Kidney glomerular epithelial cell (primary cell): ENCODE results near the gene FYB1.

ENCODE experiments used
- DNase-seq: peaks from one replicate; lab custom pipeline; 2025; lab: John Stamatoyannopoulos, UW

FYB1 gene

DNA sequence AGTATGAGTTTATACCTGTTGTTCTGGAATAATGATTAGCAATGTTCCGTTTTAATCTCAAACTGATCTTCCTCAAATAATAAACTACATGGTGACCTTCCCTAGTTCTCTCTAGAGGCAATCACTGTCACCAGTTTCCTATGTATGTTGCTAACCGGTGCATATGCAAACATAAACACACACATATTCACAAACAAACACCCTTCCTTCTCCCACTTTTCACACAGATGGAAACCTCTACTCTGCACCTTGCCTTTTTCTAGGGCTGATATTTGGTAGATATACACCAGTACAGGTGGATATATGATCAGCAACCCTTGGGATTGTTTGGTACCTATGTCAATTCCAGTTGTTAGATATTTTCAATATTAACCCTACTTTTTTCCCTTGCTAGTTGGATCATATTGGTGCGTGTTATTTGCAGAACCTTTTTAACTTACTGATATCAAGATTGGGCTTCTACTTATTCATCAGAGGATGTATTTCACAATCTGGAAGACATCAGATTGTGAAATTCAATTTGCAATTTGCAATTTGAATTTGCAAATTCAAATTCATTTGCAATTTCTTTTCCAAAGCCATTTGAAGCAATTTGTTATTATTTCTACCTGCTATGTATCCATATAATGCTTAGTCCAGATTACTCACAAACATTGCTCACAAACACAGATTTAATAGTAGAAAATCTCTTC lies 12.6 kb downstream of the FYB1 start:
- DNase-seq, result no peak

- DNase-seq, result no peak
Observed at GRCh38 chr5:39205550-39205949, 13.8 kb downstream of the FYB1 start.

DNA sequence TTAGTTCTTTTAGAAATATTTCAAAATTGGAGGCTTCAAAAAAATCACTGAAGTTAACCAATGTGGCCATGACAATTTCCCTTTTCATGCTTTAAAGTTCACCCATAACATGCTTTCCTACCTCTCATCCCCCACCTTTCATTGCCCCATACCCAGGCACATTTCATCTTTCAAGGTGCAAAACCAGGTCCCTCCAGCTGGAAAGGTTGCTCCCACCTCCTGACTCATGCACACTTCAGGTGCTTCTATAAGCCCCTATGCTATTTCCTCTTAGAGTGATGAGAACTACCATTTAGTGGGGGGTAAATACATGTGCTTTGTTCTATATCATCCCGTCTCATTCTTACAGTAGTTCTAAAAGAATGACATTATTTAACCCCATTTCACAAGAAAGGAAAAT lies 15.4 kb downstream of the FYB1 start:
- DNase-seq, result no peak

GRCh38 chr5:39203275-39203922 lies 16.0 kb downstream of the FYB1 start:
- DNase-seq, result no peak

- no peak for DNase-seq
Observed at GRCh38 chr5:39202597-39203274, 16.6 kb downstream of the FYB1 start.

DNA sequence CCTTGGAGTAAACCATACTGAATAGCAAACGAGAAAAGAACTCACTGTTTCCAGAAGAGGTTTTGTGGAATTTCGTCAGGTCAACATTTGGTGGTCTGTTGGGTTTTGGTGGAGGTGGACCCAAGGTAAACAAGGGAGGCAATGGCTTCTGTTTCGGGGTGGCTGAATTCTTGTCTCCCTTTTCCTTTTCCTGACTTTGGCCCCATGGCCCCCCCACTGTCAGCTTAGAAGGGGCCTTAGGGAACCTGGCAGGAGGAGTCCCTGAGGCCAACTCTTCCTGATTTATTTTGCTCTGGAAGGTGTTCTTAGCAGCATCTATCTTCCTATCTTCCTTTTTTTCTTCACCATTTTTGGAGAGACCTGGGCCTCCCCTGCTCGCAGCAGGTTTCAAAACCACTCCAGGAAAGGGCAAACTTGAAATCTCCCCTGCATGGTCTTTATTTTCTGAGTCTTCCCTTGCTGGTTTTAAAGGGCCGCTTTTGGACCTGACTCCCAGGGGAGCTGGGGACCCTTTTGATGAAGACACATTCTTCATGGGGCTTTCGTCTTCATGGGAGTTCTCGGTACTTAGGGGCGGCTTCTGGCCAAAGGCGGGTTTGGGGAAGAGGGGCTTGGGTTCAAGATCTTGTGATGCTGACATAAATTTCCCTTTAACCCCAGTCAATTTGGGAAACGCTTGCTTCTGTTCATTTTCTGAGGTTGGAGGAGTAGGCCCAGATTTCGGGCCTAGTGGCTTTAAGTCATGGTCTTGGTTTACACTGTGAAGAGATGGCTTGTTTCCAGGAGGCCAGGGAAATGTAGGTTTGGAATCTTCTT lies 17.4 kb downstream of the FYB1 start:
- no peak for DNase-seq

- DNase-seq, result no peak
Observed at GRCh38 chr5:39201160-39201780, 18.1 kb downstream of the FYB1 start.

DNA sequence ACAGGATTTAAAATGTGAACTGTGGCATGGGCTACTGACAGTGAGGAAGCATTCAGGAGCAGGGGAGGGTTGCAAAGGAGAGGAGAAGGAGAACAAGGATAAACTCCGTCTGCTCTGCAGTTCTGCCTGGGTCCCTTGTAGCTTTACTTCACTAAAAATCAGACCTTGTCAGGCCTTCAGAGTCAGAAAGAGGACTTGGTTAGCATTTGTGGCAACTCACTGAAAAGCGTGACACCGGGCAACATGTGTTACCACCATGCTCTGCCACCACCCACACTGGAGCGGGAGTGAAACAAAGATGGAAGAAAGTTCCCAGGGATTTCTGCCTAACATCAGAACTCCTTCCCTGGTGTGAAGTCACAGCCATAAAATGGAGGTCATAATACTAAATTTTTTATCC lies 19.3 kb downstream of the FYB1 start:
- DNase-seq, result no peak

DNA sequence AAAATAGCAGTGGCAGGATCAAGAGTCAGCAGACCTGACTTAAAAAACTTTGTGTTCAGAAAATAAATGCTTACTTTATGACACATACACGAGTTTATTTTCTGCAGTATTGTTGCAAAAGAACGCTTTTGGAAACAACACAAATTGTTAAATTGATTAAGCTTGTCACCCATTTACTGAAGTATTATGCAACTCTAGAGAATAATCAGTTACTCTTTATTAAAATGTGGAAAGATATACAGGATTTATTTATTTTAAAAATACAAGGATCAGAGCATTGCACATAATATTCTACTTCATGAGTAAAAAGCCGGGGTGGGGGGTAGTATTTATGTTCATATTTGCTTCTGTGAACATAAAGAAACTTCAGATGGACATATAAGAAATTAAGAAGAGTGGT lies 20.0 kb downstream of the FYB1 start:
- no peak for DNase-seq

- DNase-seq, result no peak
Observed at GRCh38 chr5:39198127-39198526, 21.2 kb downstream of the FYB1 start.

- no peak for DNase-seq
Observed at GRCh38 chr5:39197556-39197955, 21.8 kb downstream of the FYB1 start.

DNA sequence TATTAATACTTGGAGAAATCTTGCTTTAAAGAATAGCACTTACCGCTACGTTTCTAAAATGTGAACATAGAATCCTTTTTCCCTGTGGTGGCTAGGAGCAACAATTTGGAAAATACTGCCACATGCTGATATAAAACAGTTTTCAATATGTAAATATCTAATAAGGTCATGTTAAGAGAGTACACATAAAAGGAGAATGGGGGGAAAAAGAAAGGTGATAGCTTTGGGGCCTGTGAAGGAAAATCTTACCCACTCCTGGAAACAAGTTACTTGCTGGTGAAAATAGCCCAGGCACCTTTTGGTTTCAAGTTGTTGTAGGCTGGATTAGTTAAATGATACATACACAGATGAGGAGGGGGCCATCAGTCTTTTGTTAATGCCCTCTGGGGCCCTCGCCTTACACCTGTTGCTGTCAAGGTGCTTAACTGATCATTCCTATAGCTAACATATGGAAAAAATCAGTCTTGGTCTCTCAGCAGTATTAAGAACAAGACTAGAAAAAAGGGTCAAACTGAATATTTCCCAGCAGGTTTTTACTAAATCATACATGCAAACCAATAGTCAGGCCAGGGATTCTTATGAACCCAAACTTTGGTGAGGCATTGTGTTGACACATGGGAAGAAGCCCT lies 24.1 kb downstream of the FYB1 start:
- no peak for DNase-seq

- no peak for DNase-seq
Observed at GRCh38 chr5:39194466-39195136, 24.8 kb downstream of the FYB1 start.

DNA sequence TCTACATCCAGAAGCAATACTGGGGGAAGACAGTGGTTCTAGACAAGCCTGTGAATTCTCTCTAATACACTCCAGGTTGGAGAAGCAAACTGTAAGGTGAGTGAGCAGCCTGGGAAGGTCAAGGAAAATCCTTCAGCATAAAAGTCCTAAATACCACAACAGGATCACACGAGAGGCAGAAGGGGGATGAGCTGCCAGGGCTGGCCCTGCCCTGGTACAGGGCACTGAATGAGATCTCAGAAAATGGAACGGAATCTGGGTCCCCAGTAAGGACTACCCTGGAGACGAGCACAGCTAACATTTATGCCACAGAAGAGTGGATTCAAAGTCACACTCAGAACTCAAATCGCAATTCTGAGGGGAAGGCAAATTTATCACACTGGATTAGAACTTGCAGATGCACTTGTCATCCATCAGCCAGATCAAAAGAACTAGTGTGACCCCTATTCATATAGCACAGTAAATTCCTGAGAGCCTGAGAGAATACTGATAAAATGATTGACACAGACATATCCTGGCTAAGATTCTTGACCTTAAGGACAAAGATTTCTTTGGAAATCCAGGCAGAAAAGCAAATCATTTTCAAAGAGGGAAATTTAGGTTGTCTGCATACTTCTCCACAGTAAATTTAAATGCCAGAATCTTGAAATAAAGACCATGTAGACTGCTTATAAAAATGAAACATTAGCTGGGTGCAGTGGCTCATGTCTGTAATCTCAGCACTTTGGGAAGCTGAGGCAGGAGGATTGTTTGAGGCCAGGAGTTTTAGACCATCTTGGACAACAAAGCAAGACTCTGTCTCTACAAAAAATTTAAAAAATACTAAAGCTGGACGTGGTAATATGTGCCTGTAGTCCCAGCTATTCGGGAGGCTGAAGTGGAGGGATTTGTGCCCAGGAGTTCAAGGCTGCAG lies 25.6 kb downstream of the FYB1 start:
- no peak for DNase-seq

DNA sequence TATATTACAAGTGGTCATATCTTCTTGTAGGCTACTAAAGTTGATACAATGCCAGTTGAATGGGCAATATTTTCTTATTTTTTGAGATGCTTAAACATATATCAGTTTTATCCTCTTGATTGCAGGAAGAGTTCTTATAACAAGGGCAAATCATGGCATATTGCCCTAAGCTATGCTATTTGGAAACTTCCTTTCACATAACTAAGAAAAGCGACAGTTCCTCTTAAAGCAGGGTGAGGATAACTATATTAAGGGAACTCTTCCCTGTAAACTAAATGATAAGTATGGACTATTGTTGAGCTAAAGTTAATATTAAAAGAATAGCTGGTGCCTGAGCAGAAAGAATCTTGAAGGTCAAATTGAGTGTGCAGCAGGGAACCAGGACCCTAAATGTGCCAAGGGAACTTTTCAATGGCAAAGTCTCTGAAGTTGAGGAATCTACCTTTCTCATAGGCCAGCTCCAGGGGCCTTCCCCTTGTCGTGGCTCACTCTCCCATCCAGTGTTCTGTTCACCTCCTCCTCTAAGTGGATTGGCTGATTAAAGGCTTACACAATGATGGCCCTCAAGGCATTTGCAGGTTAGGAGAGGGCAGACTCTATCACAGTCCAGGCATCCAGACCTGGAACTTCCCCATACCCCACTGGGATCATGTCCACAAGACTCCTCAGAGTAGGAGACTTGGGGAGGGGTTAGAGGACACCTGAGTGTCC lies 26.8 kb downstream of the FYB1 start:
- no peak for DNase-seq

- DNase-seq, result no peak
Observed at GRCh38 chr5:39191216-39191615, 28.1 kb downstream of the FYB1 start.

- no peak for DNase-seq
Observed at GRCh38 chr5:39190311-39191102, 28.9 kb downstream of the FYB1 start.

- DNase-seq, result no peak
Observed at GRCh38 chr5:39189292-39189955, 29.9 kb downstream of the FYB1 start.
